ENCODE results near the gene MAPK11.
"Not testable (repeated sequence)": the region's sequence is repeated elsewhere in the genome, so short reads cannot be mapped to it uniquely, and the experiment has no call there.

DNA sequence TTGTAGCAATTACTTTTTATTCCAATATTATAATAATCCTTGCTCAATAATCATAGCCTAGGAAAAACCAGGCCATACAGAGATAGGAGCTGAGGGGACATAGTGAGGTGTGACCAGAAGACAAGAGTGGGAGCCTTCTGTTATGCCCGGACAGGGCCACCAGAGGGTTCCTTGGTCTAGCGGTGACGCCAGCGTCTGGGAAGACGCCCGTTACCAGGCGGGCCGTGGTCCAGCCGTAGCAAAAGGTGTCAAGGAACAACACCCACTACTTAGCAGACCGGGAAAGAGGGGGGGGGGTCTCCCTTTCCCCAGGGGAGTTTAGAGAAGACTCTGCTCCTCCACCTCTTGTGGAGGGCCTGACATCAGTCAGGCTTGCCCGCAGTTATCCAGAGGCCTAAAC lies 3.2 kb upstream of the MAPK11 start:
- TF ChIP-seq, protein P1, sequence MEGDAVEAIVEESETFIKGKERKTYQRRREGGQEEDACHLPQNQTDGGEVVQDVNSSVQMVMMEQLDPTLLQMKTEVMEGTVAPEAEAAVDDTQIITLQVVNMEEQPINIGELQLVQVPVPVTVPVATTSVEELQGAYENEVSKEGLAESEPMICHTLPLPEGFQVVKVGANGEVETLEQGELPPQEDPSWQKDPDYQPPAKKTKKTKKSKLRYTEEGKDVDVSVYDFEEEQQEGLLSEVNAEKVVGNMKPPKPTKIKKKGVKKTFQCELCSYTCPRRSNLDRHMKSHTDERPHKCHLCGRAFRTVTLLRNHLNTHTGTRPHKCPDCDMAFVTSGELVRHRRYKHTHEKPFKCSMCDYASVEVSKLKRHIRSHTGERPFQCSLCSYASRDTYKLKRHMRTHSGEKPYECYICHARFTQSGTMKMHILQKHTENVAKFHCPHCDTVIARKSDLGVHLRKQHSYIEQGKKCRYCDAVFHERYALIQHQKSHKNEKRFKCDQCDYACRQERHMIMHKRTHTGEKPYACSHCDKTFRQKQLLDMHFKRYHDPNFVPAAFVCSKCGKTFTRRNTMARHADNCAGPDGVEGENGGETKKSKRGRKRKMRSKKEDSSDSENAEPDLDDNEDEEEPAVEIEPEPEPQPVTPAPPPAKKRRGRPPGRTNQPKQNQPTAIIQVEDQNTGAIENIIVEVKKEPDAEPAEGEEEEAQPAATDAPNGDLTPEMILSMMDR (IDR thresholded peaks at IDR 0.05 in 2 of 3, conservative IDR thresholded peaks at IDR 0.05 in 1 of 3; ENCODE audit: borderline replicate concordance in 1 of 3, insufficient read depth in 1 of 3, low read depth in 2 of 3, low read length in 2 of 3) = not testable (repeated sequence)
- TF ChIP-seq EZH2phosphoT487 (IDR thresholded peaks at IDR 0.05; ENCODE audit: borderline replicate concordance); EZH2 (IDR thresholded peaks at IDR 0.05); RAD21 (IDR thresholded peaks at IDR 0.05; ENCODE audit: low read depth); YY1 (IDR thresholded peaks at IDR 0.05; ENCODE audit: extremely low read depth, insufficient replicate concordance, low read depth, low read length): not testable (repeated sequence)
